GM12878 (cell line): Measurements from ENCODE around the gene TTC33. TPM values are rescaled to one million over a fixed set of nuclear protein-coding genes. Genes with fewer than 3 reads are reported as not detected.

Source experiments
- ATAC-seq: fragments of 200-7000 bp; cut with Tn5 transposase; 3 replicates; pipeline ENCODE4 v1.9.1; 2020; ENCODE audit warnings: mild to moderate bottlenecking, moderate library complexity
- BruUV-seq: library from RNA; stranded (reverse); fragments of 400-500 nt; replicated peaks from 2 replicates; lab custom pipeline; 2021; lab: Mats Ljungman, UMichigan
- CTCF ChIA-PET: fragments of 300-600 bp; sonication (Branson Sonifier 250); formaldehyde crosslinking; extraction: SDS; loops from one replicate; lab custom pipeline; 2021; ENCODE audit warnings: inconsistent platforms; lab: Yijun Ruan, JAX
- POLR2A ChIA-PET: fragments of 350-600 bp; formaldehyde crosslinking; extraction: SDS; loops from one replicate; lab custom pipeline; 2021; ENCODE audit warnings: inconsistent platforms; lab: Charles Lee
- RAD21 ChIA-PET: fragments of 300-600 bp; sonication (Branson Sonifier 250); formaldehyde crosslinking; loops from one replicate; lab custom pipeline; 2023; ENCODE audit warnings: antibody characterized with exemption; ENCODE audit not compliant: unreplicated experiment; lab: Charles Lee
- SMC1A ChIA-PET: fragments of 300-600 bp; sonication (Branson Sonifier 250); formaldehyde crosslinking; loops from one replicate; lab custom pipeline; 2023; ENCODE audit not compliant: unreplicated experiment, uncharacterized antibody; lab: Charles Lee
- DNase-seq: peaks from one replicate; pipeline ENCODE4 v3.0.0-alpha.2; 2011; ENCODE audit warnings: low read depth, low spot score
- FAIRE-seq: peaks from 3 replicates; lab custom pipeline; 2011; peaks lifted over from hg19 to GRCh38; lab: Jason Lieb, UNC
- H2AFZ ChIP-seq: 2 replicates; pipeline ENCODE4 v1.6.0; 2011; ENCODE audit warnings: low read depth, low read length, control low read depth; ENCODE audit not compliant: control insufficient read depth
- H3K27ac ChIP-seq: 2 replicates; pipeline ENCODE4 v1.5.1; 2011; ENCODE audit warnings: control low read depth; ENCODE audit not compliant: control insufficient read depth, insufficient read depth
- H3K27me3 ChIP-seq, 2 experiments: replicated peaks in 1 of 2; 2 replicates each; pipeline versions ENCODE4 v1.6.0 to v1.6.1; 2011; ENCODE audit warnings: low read length in 1 of 2; ENCODE audit not compliant: control insufficient read depth in 2 of 2, insufficient read depth in 2 of 2
- H3K36me3 ChIP-seq, 2 experiments: 2 replicates each; pipeline ENCODE4 v1.5.1; 2011; ENCODE audit warnings: low read length in 1 of 2; ENCODE audit not compliant: control insufficient read depth in 2 of 2, insufficient read depth in 2 of 2
- H3K4me1 ChIP-seq: 2 replicates; pipeline ENCODE4 v1.6.1; 2011; ENCODE audit warnings: mild to moderate bottlenecking, low read length, moderate library complexity, mixed read lengths; ENCODE audit not compliant: control insufficient read depth, insufficient read depth
- H3K4me2 ChIP-seq: 2 replicates; pipeline ENCODE4 v1.6.0; 2011; ENCODE audit warnings: control low read depth; ENCODE audit not compliant: control insufficient read depth, insufficient read depth
- H3K4me3 ChIP-seq: fragments of 200-600 bp; sonication (generic); 2 replicates; pipeline ENCODE4 v1.5.1; 2016
- H3K79me2 ChIP-seq: 2 replicates; pipeline ENCODE4 v1.6.0; 2011; ENCODE audit warnings: low read length; ENCODE audit not compliant: control insufficient read depth, insufficient read depth
- H3K9ac ChIP-seq: 2 replicates; pipeline ENCODE4 v1.8.0; 2011; ENCODE audit warnings: low read length, control low read depth, mixed read lengths; ENCODE audit not compliant: control insufficient read depth, insufficient read depth
- H3K9me3 ChIP-seq: replicated peaks from 3 replicates; pipeline ENCODE4 v1.5.1; 2011; ENCODE audit warnings: mild to moderate bottlenecking, low read length; ENCODE audit not compliant: control insufficient read depth, insufficient read depth
- H4K20me1 ChIP-seq: 2 replicates; pipeline ENCODE4 v1.6.0; 2011; ENCODE audit not compliant: control insufficient read depth, insufficient read depth
- BMI1 ChIP-seq: fragments of 450-650 bp; IDR thresholded peaks from 2 replicates; pipeline ENCODE4 v1.6.1; 2016; ENCODE audit warnings: mild to moderate bottlenecking, moderate library complexity, borderline replicate concordance
- CBFB ChIP-seq: IDR thresholded peaks from 2 replicates; pipeline ENCODE4 v1.6.1; 2016; ENCODE audit warnings: antibody characterized with exemption, low read depth
- CHD1 ChIP-seq: IDR thresholded peaks from 2 replicates; pipeline ENCODE4 v1.6.1; 2012; ENCODE audit warnings: low read depth, low read length, improper control_type of control experiment
- EGR1 ChIP-seq, 2 experiments: IDR thresholded peaks; 1 replicate in 1 of 2; 2 replicates in 1 of 2; pipeline ENCODE4 v1.6.1; 2011 to 2012; ENCODE audit warnings: low read depth in 2 of 2, low read length in 2 of 2, borderline replicate concordance in 1 of 2, mild to moderate bottlenecking in 1 of 2, moderate library complexity in 1 of 2
- GABPA ChIP-seq: IDR thresholded peaks from 2 replicates; pipeline ENCODE4 v1.6.1; 2014; ENCODE audit warnings: antibody characterized with exemption, low read depth, mild to moderate bottlenecking, inconsistent platforms
- HDAC2 ChIP-seq: fragments of 200-600 bp; sonication (generic); IDR thresholded peaks from 2 replicates; pipeline ENCODE4 v1.6.1; 2017
- IKZF2 ChIP-seq, 2 experiments: fragments of 450-650 bp; IDR thresholded peaks; 2 replicates each; pipeline ENCODE4 v1.6.1; 2017; ENCODE audit warnings: mild to moderate bottlenecking in 2 of 2, moderate library complexity in 2 of 2
- IRF5 ChIP-seq: fragments of 450-650 bp; IDR thresholded peaks from 2 replicates; pipeline ENCODE4 v1.6.1; 2017; ENCODE audit warnings: borderline replicate concordance
- MLLT1 ChIP-seq: fragments of 450-650 bp; IDR thresholded peaks from 2 replicates; pipeline ENCODE4 v1.6.1; 2016; ENCODE audit warnings: mild to moderate bottlenecking
- NR2F1 ChIP-seq: fragments of 450-650 bp; conservative IDR thresholded peaks from 2 replicates; pipeline ENCODE4 v1.6.1; 2017; ENCODE audit warnings: mild to moderate bottlenecking
- SIN3A ChIP-seq: IDR thresholded peaks from 2 replicates; pipeline ENCODE4 v1.6.1; 2012; ENCODE audit warnings: low read depth, low read length, improper control_type of control experiment
- SPI1 ChIP-seq: IDR thresholded peaks from 2 replicates; pipeline ENCODE4 v1.6.1; 2011; ENCODE audit warnings: low read depth, mild to moderate bottlenecking, low read length, moderate library complexity, borderline replicate concordance; ENCODE audit not compliant: insufficient read depth
- SUZ12 ChIP-seq: fragments of 200-600 bp; sonication (generic); IDR thresholded peaks from one replicate; pipeline ENCODE4 v1.6.1; 2018; ENCODE audit warnings: antibody characterized with exemption, mild to moderate bottlenecking; ENCODE audit not compliant: unreplicated experiment
- WGBS: methylation state at CpG from one replicate; pipeline ENCODE4 v1.1.6; 2016; ENCODE audit warnings: low lambda C conversion rate; ENCODE audit not compliant: insufficient replicate concordance, insufficient coverage; ENCODE audit errors: missing lambda C conversion rate; 5-methylcytosine and 5-hydroxymethylcytosine counted together
- in situ Hi-C: fragments of 300-500 bp; cut with MboI; formaldehyde crosslinking; loops from 9 replicates; pipeline ENCODE4 v1.14.3; 2018; ENCODE audit warnings: mixed read lengths
- intact Hi-C: fragments of 100-400 bp; cut with micrococcal nuclease; formaldehyde crosslinking; loops from one replicate; pipeline ENCODE4 v1.14.2; 2022; ENCODE audit not compliant: unreplicated experiment
- polyA plus RNA-seq, 11 experiments: library from polyadenylated mRNA; depleted of rRNA in 4 of 11; unstranded in 6 of 11; stranded (reverse) in 5 of 11; fragments of >200 nt; fragmentation: Nextera tagmentation in 4 of 11; fragmentation: Illumina TruSeq in 1 of 11; extraction: Ambion mirVana in 4 of 11; extraction: Trizol in 1 of 11; gene quantifications; 1 replicate in 1 of 11; 2 replicates in 10 of 11; pipeline versions ENCODE4 v1.2.1 to v1.2.3, GENCODE V29; 2011 to 2016; ENCODE audit warnings: inconsistent platforms in 2 of 11, missing spikeins in 2 of 11, low read depth in 1 of 11
- total RNA-seq, 4 experiments: library from RNA; depleted of rRNA in 3 of 4; stranded (reverse); fragments of >200 nt in 3 of 4; fragmentation: Illumina TruSeq in 1 of 4; extraction: Trizol in 1 of 4; gene quantifications; 2 replicates each; pipeline versions ENCODE4 v1.2.1 to v1.2.3, GENCODE V29; 2013 to 2021

The TTC33 gene
- total and polyA plus RNA-seq, 10 of the 15 experiments (the other 5 are each of a cell fraction or from before 2014, with no cell fraction given): 7.9 to 22.3 (median 14.6) TPM

DNA sequence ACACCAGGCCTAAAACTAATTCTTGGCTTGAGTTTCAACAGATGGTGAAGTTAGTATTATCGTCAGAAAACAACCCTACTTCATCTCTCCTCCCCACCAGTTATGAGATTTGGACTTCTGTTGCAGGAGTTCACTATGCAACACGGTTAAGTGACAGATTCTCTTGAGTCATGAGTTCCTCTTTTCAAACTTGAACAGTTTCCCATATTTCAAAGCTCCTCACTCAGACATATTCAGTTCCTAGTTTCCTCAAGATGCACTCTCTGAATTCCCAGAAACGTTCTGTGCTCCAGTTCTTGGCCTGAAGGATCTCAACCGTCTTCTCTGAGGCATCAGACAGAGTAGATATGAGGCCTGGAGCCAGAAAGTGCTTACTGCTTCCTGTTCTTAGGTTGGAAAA, 83.3 kb downstream of the TTC33 start:
- intact Hi-C loops (no loop called here), in situ Hi-C loops (no loop called here)
- POLR2A ChIA-PET: no interaction called here
- WGBS: 29% methylated on average over 4 of the region's 4 CpGs
- RAD21 ChIA-PET: interaction anchor here (1.2 kb wide), 1 partner anchor 13 kb away, joined by 4 read pairs; no protein-coding TSS in a partner anchor
- no peaks in the 10 kb centered on the region; a peak in 1 of 4 replicates for H3K27me3 ChIP-seq
- H4K20me1 ChIP-seq: no peaks in the 10 kb centered on the region
- DNase-seq (no peak), FAIRE-seq (no peak), ATAC-seq (0 out of 3 replicates have a peak, but pooled peaks have one; percentile 24)
- no peak overlapping the region for H3K27ac ChIP-seq
- no peak overlapping the region for H3K4me2 ChIP-seq
- TF ChIP-seq IRF5: no peak
- peak; percentile 73; the same call in 1 of the 2 replicates for TF ChIP-seq SPI1
- no TSS peak for BruUV-seq
- SMC1A ChIA-PET: interaction anchor here (1.9 kb wide), 1 partner anchor 14 kb away, joined by 5 read pairs; no protein-coding TSS in a partner anchor
- H3K36me3 ChIP-seq: no peaks in the 10 kb centered on the region
- H3K9me3 ChIP-seq: no peaks in the 10 kb centered on the region
- no peak overlapping the region for H3K4me3 ChIP-seq
- no peak overlapping the region for H3K9ac ChIP-seq
- H2AFZ ChIP-seq: no peak overlapping the region
- no peaks in the 10 kb centered on the region for H3K79me2 ChIP-seq
- CTCF ChIA-PET: interaction anchor here (0.6 to 2.3 kb wide), 2 partner anchors 13 to 298 kb away, joined by 3 to 8 read pairs; no protein-coding TSS in a partner anchor
- H3K4me1 ChIP-seq: no peaks in the 10 kb centered on the region

GRCh38 chr5:40669606-40670390, 86.0 kb downstream of the TTC33 start:
- H3K4me2 ChIP-seq: no peak overlapping the region
- ChIA-PET RAD21 (interaction anchor here (1.3 kb wide), 1 partner anchor 13 kb away, joined by 3 read pairs; no protein-coding TSS in a partner anchor), CTCF (interaction anchor here (1.1 to 1.6 kb wide), 3 partner anchors 10 to 19 kb away, joined by 3 to 4 read pairs (median 4); no protein-coding TSS in a partner anchor), SMC1A (interaction anchor here (0.6 to 2.9 kb wide), 2 partner anchors 16 to 254 kb away, joined by 3 to 11 read pairs; no protein-coding TSS in a partner anchor), POLR2A (no interaction called here)
- FAIRE-seq (no peak), DNase-seq (no peak), ATAC-seq (no peak)
- no peaks in the 10 kb centered on the region; a peak in 1 of 4 replicates for H3K27me3 ChIP-seq
- intact Hi-C loops: no loop called here
- in situ Hi-C loops: no loop called here
- no peaks in the 10 kb centered on the region for H3K9me3 ChIP-seq
- no peak overlapping the region for H3K27ac ChIP-seq
- WGBS: 62% methylated on average over 6 of the region's 6 CpGs
- no peaks in the 10 kb centered on the region for H3K36me3 ChIP-seq
- no TSS peak for BruUV-seq
- no peak overlapping the region for H3K9ac ChIP-seq
- H4K20me1 ChIP-seq: no peaks in the 10 kb centered on the region
- no peaks in the 10 kb centered on the region for H3K4me1 ChIP-seq
- no peak overlapping the region for H2AFZ ChIP-seq
- no peak overlapping the region for H3K4me3 ChIP-seq
- H3K79me2 ChIP-seq: no peaks in the 10 kb centered on the region
- no peak for TF ChIP-seq NR2F1
- no peak for TF ChIP-seq GABPA
- no peak for TF ChIP-seq CHD1
- no peak for TF ChIP-seq SUZ12
- no peak for TF ChIP-seq SIN3A
- TF ChIP-seq MLLT1: no peak
- TF ChIP-seq BMI1: no peak
- no peak for TF ChIP-seq CBFB
- no peak for TF ChIP-seq HDAC2
- no peak for TF ChIP-seq IKZF2 (IDR thresholded peaks at IDR 0.05)
- no peak for TF ChIP-seq EGR1 (IDR thresholded peaks at IDR 0.05; ENCODE audit: borderline replicate concordance in 1 of 2, low read depth in 2 of 2, low read length in 2 of 2)
